ENCODE results near the gene DEFB129. TPM values are rescaled to one million over a fixed set of nuclear protein-coding genes. Genes with fewer than 3 reads are reported as not detected.
"Not testable (repeated sequence)": the region's sequence is repeated elsewhere in the genome, so short reads cannot be mapped to it uniquely, and the experiment has no call there.

Gene DEFB129, protein sequence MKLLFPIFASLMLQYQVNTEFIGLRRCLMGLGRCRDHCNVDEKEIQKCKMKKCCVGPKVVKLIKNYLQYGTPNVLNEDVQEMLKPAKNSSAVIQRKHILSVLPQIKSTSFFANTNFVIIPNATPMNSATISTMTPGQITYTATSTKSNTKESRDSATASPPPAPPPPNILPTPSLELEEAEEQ
- not detected for total RNA-seq

DNA sequence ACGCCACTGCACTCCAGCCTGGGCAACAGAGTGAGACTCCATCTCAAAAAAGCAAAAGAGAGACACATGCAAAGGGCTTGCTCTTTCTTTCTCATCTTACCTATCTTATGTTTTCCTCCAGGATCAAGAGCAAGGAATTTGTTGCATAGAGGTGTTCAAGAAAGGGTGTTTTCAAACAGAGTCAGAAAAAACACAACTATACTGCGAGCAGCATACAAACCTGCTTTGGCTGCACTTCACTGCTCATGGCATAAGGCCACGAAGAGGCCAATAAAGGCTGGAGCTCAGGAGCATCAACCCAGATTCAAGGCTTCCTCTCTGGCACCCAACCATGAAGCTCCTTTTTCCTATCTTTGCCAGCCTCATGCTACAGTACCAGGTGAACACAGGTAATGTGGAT lies at the start of gene DEFB129:
Gene DEFB129, plus strand, starts transcription at position 301 of the 400 bp plus-strand sequence. Its CDS starts 31 bp downstream, at position 332.
- Histone ChIP-seq H3K4me3 (no peak within 1 kb of the TSS), H3K27ac (no peak within 1 kb of the TSS), H3K4me1 (replicated peaks in 1 of 2) (no peaks in the 10 kb centered on the region)
- ATAC-seq (replicated peaks in 6 of 8): no peak
- WGBS, 10 experiments: 0 to 80% (median 49%) methylated on average over 1 to 3 of the region's 3 CpGs; no CpG with 5 or more reads in 3 of the 10 experiments
- in situ Hi-C loops (cut with MboI; ENCODE audit: low pct_unique_long_range_greater_than_20kb in 2 of 9, low sequenced_read_pairs in 9 of 9, unreplicated experiment in 9 of 9): no loop called here

DNA sequence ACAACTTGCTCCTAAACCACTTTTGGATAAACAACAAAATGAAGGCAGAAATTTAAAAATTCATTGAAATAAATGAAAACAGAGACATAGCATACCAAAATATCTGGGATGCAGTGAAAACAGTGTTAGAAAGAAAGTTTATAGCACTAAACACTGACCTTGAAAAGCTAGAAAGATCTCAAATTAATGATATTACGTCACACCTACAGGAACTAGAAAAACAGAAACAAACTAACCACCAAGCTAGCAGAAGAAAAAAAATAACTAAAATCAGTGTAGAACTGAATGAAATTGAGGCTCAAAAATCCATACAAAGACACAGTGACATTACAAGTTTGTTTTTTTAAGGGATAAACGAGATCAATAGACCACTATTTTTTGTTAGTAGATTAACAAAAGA lies 42.8 kb upstream of the DEFB129 start:
- no peak for ATAC-seq (replicated peaks in 6 of 8)
- H3K4me3 ChIP-seq: no peak overlapping the region
- 6 to 63% (median 29%) methylated on average over 2 of the region's 2 CpGs for WGBS, 10 experiments
- in situ Hi-C loops (cut with MboI; ENCODE audit: low pct_unique_long_range_greater_than_20kb in 2 of 9, low sequenced_read_pairs in 9 of 9, unreplicated experiment in 9 of 9): no loop called here
- no peak overlapping the region for H3K27ac ChIP-seq
- no peaks in the 10 kb centered on the region for H3K4me1 ChIP-seq (replicated peaks in 1 of 2)

DNA sequence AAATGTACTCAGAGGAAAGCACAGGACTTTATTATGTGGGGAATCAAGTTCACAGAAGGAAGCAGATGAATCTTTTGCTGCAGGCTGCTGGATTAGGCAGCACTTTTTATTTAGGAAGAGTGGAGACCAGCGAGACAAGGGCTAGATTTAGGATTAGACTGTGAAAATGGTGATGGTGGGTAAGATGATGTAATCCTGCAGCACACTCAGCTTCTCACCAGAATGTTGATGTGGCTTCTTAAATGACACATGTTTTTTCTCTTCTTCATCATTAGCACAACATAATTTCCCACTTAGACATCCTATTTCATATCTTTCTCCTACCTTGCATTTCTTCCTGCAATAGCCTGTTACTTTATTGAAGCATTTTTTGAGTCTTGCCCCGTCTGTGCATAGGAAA lies 39.3 kb upstream of the DEFB129 start:
- Histone ChIP-seq H3K27ac (no peak overlapping the region), H3K4me3 (no peak overlapping the region), H3K4me1 (replicated peaks in 1 of 2) (no peaks in the 10 kb centered on the region)
- ATAC-seq (replicated peaks in 6 of 8): no peak
- in situ Hi-C loops (cut with MboI; ENCODE audit: low pct_unique_long_range_greater_than_20kb in 2 of 9, low sequenced_read_pairs in 9 of 9, unreplicated experiment in 9 of 9): no loop called here
- WGBS, 10 experiments: 0 to 70% (median 20%) methylated on average over 1 to 2 of the region's 2 CpGs; no CpG with 5 or more reads in 1 of the 10 experiments

DNA sequence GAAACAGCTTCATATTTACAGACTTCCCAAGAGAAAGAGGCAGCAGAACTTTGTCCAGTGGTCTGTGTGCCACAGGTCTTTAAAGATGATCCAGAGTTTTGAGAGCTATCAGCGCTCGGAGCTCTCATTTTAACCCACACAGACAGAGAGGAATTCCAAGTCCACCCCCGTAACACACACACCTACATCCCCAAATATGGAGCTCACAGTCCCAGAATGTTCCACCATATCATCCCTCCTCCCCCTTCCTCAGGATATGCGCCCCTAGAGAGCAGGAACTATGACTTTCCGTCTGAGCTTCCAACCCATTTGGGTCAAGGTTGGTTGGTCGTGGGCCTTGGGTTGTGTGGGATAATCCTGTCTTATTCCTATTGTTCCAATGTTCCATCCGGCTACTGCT lies 37.4 kb upstream of the DEFB129 start, which contains the start of gene DEFB128:
Gene DEFB128, minus strand, starts transcription at position 101 of the 400 bp plus-strand sequence. Its CDS starts 88 bp downstream, at position 13.
- 0 to 83% (median 21%) methylated on average over 1 to 5 of the region's 7 CpGs; no CpG with 5 or more reads in 2 of the 10 experiments for WGBS, 10 experiments
- H3K4me1 ChIP-seq (replicated peaks in 1 of 2): no peaks in the 10 kb centered on the region
- in situ Hi-C loops (cut with MboI; ENCODE audit: low pct_unique_long_range_greater_than_20kb in 2 of 9, low sequenced_read_pairs in 9 of 9, unreplicated experiment in 9 of 9): no loop called here
- no peak within 1 kb of the TSS for H3K4me3 ChIP-seq
- no peak within 1 kb of the TSS for H3K27ac ChIP-seq
- ATAC-seq (replicated peaks in 6 of 8): no peak

GRCh38 chr20:198225-198624 lies 28.8 kb upstream of the DEFB129 start:
- H3K4me3 ChIP-seq: no peak overlapping the region
- in situ Hi-C loops (cut with MboI; ENCODE audit: low pct_unique_long_range_greater_than_20kb in 2 of 9, low sequenced_read_pairs in 9 of 9, unreplicated experiment in 9 of 9): no loop called here
- no peaks in the 10 kb centered on the region for H3K4me1 ChIP-seq (replicated peaks in 1 of 2)
- 20 to 86% (median 43%) methylated on average over 1 of the region's 1 CpG; no CpG with 5 or more reads in 7 of the 10 experiments for WGBS, 10 experiments
- no peak overlapping the region for H3K27ac ChIP-seq
- ATAC-seq (replicated peaks in 6 of 8): no peak

- 0 to 37% (median 17%) methylated on average over 1 to 4 of the region's 4 CpGs; no CpG with 5 or more reads in 6 of the 10 experiments for whole genome bisulfite sequencing, 10 experiments
- in situ Hi-C loops (cut with MboI; ENCODE audit: low pct_unique_long_range_greater_than_20kb in 2 of 9, low sequenced_read_pairs in 9 of 9, unreplicated experiment in 9 of 9): no loop called here
- Histone ChIP-seq H3K4me3 (no peak overlapping the region), H3K4me1 (replicated peaks in 1 of 2) (no peaks in the 10 kb centered on the region), H3K27ac (no peak overlapping the region)
- no peak for ATAC-seq (replicated peaks in 6 of 8)
These were observed 27.1 kb upstream of the DEFB129 start for GRCh38 chr20:199996-200395.

- in situ Hi-C loops (cut with MboI; ENCODE audit: low pct_unique_long_range_greater_than_20kb in 2 of 9, low sequenced_read_pairs in 9 of 9, unreplicated experiment in 9 of 9); H3K4me1 ChIP-seq (replicated peaks in 1 of 2); ATAC-seq (replicated peaks in 6 of 8); H3K4me3 ChIP-seq; H3K27ac ChIP-seq: not testable (repeated sequence)
- WGBS, 10 experiments: 35 to 86% (median 78%) methylated on average over 1 to 4 of the region's 4 CpGs; no CpG with 5 or more reads in 5 of the 10 experiments
These were observed 23.4 kb upstream of the DEFB129 start for GRCh38 chr20:203630-204029.

DNA sequence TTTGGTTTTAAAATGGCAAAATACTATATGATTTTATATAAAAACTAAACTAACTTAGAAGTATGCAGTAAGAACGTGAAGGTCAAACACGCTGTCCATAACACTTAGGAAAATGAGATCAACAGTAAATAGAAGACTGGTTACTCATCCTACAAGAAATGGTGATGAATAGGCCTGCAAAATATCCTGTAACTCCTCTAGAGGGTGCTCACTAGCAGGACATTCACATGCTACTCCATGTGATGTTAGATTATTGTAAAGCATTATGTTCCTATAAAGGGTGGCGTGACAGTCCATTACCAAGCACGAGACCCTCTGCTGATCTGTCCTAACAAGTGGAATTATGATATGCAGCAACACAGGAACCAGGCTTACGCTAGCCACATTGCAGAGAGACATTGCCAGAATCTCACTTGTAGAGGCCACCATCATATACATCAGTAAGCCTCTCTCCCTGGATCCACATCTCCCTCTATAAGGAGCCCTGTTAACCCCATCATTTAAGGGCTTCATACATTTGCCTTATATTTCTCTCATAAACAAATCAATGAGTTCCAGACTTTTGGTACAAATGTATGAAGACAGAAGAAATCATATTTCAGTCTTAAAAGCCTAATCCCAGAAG lies 18.0 kb upstream of the DEFB129 start:
- no peak overlapping the region for H3K4me3 ChIP-seq
- WGBS, 10 experiments: 5 to 29% (median 13%) methylated on average over 1 to 5 of the region's 5 CpGs; no CpG with 5 or more reads in 2 of the 10 experiments
- H3K4me1 ChIP-seq (replicated peaks in 1 of 2): peaks cover 0 to 5% of the 10 kb centered on the region in 2 donors
- no peak overlapping the region for H3K27ac ChIP-seq
- ATAC-seq (replicated peaks in 6 of 8): peak; percentile 94 to 99 (median 99)
- in situ Hi-C loops (cut with MboI; ENCODE audit: low pct_unique_long_range_greater_than_20kb in 2 of 9, low sequenced_read_pairs in 9 of 9, unreplicated experiment in 9 of 9): no loop called here

DNA sequence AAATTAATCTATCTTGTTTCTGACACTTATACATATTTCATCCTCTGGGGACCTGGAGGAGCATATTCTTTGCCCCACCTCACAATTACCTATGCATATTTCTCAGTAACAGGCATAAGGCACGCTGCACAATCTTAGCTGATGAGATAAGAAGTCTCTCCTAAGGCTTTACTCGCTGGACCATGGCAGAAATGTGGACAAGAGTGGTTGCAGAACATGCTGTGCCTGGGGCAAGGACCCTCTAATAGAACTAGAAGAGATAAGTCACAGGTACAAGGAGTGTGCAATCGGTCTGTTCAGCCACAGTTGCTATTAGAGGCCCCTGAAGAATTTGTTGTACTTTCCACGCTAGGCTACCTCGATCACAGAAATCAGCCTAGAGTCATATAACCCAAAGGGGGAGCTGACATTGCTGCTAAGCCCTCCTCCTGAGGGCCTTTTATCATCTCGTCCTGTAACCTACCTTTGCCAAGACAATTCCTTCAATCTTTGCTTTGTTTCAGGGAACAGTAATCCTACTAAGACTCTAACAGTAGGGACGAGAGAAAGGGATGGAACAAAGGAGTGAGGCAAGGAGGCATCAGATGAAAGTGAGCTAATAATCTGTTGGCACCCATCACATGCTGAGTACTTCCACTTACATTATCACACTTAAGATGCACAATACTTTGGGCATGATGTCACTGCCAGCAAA lies 16.1 kb upstream of the DEFB129 start:
- WGBS, 10 experiments: 0 to 60% (median 24%) methylated on average over 1 to 7 of the region's 7 CpGs; no CpG with 5 or more reads in 1 of the 10 experiments
- in situ Hi-C loops (cut with MboI; ENCODE audit: low pct_unique_long_range_greater_than_20kb in 2 of 9, low sequenced_read_pairs in 9 of 9, unreplicated experiment in 9 of 9): no loop called here
- Histone ChIP-seq H3K4me3 (no peak overlapping the region), H3K27ac (no peak overlapping the region), H3K4me1 (replicated peaks in 1 of 2) (peaks cover 0 to 5% of the 10 kb centered on the region in 2 donors)
- ATAC-seq (replicated peaks in 6 of 8): no peak

GRCh38 chr20:214383-214782 lies 12.7 kb upstream of the DEFB129 start:
- in situ Hi-C loops (cut with MboI; ENCODE audit: low pct_unique_long_range_greater_than_20kb in 2 of 9, low sequenced_read_pairs in 9 of 9, unreplicated experiment in 9 of 9): no loop called here
- WGBS, 10 experiments: 0 to 73% (median 41%) methylated on average over 1 to 2 of the region's 2 CpGs
- no peak for ATAC-seq (replicated peaks in 6 of 8)
- H3K4me3 ChIP-seq: no peak overlapping the region
- no peak overlapping the region for H3K27ac ChIP-seq
- H3K4me1 ChIP-seq (replicated peaks in 1 of 2): peaks cover 0 to 1% of the 10 kb centered on the region in 2 donors

DNA sequence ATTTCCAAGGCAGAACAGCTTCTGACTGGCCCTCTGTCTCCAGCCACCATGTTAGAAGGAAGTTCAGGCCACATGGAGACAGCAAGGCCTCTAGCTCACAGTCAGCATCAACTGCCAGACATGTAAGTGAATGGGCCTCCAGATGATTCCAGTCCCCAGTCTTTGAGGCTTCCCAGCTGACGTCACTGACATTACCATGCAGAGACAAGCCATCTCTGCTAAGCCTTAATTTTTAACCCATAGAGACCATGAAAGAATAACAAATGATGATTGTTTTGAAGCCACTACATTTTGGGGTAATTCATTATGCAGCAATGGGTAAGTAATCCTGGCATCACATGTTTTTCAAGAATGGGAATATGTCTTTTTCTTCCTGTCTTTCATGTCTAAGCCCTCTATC lies 11.3 kb upstream of the DEFB129 start:
- no peak for ATAC-seq (replicated peaks in 6 of 8)
- Histone ChIP-seq H3K27ac (no peak overlapping the region), H3K4me3 (no peak overlapping the region), H3K4me1 (replicated peaks in 1 of 2) (no peaks in the 10 kb centered on the region)
- in situ Hi-C loops (cut with MboI; ENCODE audit: low pct_unique_long_range_greater_than_20kb in 2 of 9, low sequenced_read_pairs in 9 of 9, unreplicated experiment in 9 of 9): no loop called here
- WGBS, 10 experiments: 0 to 100% (median 30%) methylated on average over 1 of the region's 1 CpG; no CpG with 5 or more reads in 6 of the 10 experiments

GRCh38 chr20:217266-217665 lies 9.8 kb upstream of the DEFB129 start:
- no peak overlapping the region for H3K4me3 ChIP-seq
- no peak overlapping the region for H3K27ac ChIP-seq
- no peaks in the 10 kb centered on the region for H3K4me1 ChIP-seq (replicated peaks in 1 of 2)
- WGBS, 10 experiments: 40 to 86% (median 64%) methylated on average over 1 of the region's 1 CpG; no CpG with 5 or more reads in 5 of the 10 experiments
- in situ Hi-C loops (cut with MboI; ENCODE audit: low pct_unique_long_range_greater_than_20kb in 2 of 9, low sequenced_read_pairs in 9 of 9, unreplicated experiment in 9 of 9): no loop called here
- ATAC-seq (replicated peaks in 6 of 8): no peak

Measured in motor neuron (in vitro differentiated cells).